Upper lobe of left lung (tissue), 6 donors: Measurements from ENCODE around the gene PDLIM5. TPM values are rescaled to one million over a fixed set of nuclear protein-coding genes. Genes with fewer than 3 reads are reported as not detected.

Experiments
- ATAC-seq, 2 donors: fragments of 200-7000 bp; cut with Tn5 transposase; one replicate each; pipeline ENCODE4 v1.9.1; 2022; ENCODE audit warnings: mild to moderate bottlenecking in 2 of 2, moderate library complexity in 2 of 2; ENCODE audit not compliant: low FRiP score in 2 of 2
- DNase-seq, 2 donors: peaks; one replicate each; pipeline ENCODE4 v3.0.0-alpha.2; 2019 to 2020
- H3K27ac ChIP-seq, 4 donors: fragments of 200-600 bp; sonication (generic); one replicate each; pipeline ENCODE4 v1.5.1; 2016 to 2019
- H3K27me3 ChIP-seq, 4 donors: fragments of 200-600 bp; sonication (generic); one replicate each; pipeline ENCODE4 v1.5.1; 2017 to 2019
- H3K36me3 ChIP-seq, 4 donors: fragments of 200-600 bp; sonication (generic); one replicate each; pipeline ENCODE4 v1.5.1; 2016 to 2019
- H3K4me1 ChIP-seq, 4 donors: fragments of 200-600 bp; sonication (generic); one replicate each; pipeline ENCODE4 v1.5.1; 2018 to 2019
- H3K4me3 ChIP-seq, 4 donors: fragments of 200-600 bp; sonication (generic); one replicate each; pipeline ENCODE4 v1.5.1; 2017 to 2019; ENCODE audit warnings: mild to moderate bottlenecking in 2 of 4, moderate library complexity in 1 of 4
- H3K9me3 ChIP-seq, 4 donors: fragments of 200-600 bp; sonication (generic); one replicate each; pipeline ENCODE4 v1.5.1; 2018 to 2019
- CTCF ChIP-seq, 6 experiments: fragments of 450-650 bp in 4 of 6; fragments of 200-600 bp in 2 of 6; sonication (generic) in 2 of 6; IDR thresholded peaks; one replicate each; pipeline ENCODE4 v1.5.1; 2016 to 2019; ENCODE audit warnings: antibody characterized with exemption in 6 of 6
- EP300 ChIP-seq, 4 donors: sonication (generic); formaldehyde crosslinking; IDR thresholded peaks; one replicate each; pipeline ENCODE4 v1.5.1; 2017; ENCODE audit warnings: antibody characterized with exemption in 4 of 4, control low read depth in 2 of 4
- POLR2A ChIP-seq, 4 donors: fragments of 450-650 bp; IDR thresholded peaks; one replicate each; pipeline ENCODE4 v1.5.1; 2016 to 2017; ENCODE audit warnings: antibody characterized with exemption in 4 of 4, mild to moderate bottlenecking in 2 of 4
- POLR2AphosphoS5 ChIP-seq, 2 donors: sonication (generic); formaldehyde crosslinking; IDR thresholded peaks; one replicate each; pipeline ENCODE4 v1.5.1; 2017; ENCODE audit warnings: antibody characterized with exemption in 2 of 2
- WGBS, 2 donors: methylation state at CpG; one replicate each; pipeline ENCODE4 v1.1.5; 2017 to 2018; 5-methylcytosine and 5-hydroxymethylcytosine counted together
- total RNA-seq, 6 donors: library from RNA; depleted of rRNA in 4 of 6; stranded (reverse); fragments of >200 nt in 4 of 6; gene quantifications; one replicate each; pipeline versions ENCODE4 v1.1.0 to v1.2.1, GENCODE V29; 2016 to 2021
- donor health status: DM: no; HTN: no; CAD: no; lungs with moderate emphysema.
- donor health status: DM: no; HTN: yes; CAD: no; lungs with severe emphysema.

PDLIM5 gene
- total RNA-seq, 6 donors from 2014 or later: 24.1 to 105 (median 73.0) TPM

GRCh38 chr4:94700298-94700697 is 248.6 kb downstream of the PDLIM5 start:
- Histone ChIP-seq H3K27ac (no peak overlapping the region), H3K36me3 (no peaks in the 10 kb centered on the region), H3K27me3 (no peaks in the 10 kb centered on the region), H3K9me3 (no peaks in the 10 kb centered on the region), H3K4me1 (no peaks in the 10 kb centered on the region), H3K4me3 (no peak overlapping the region)
- TF ChIP-seq POLR2A (IDR thresholded peaks at IDR 0.05) (no peak), POLR2AphosphoS5 (IDR thresholded peaks at IDR 0.05) (no peak), EP300 (IDR thresholded peaks at IDR 0.05) (no peak)
- no peak for DNase-seq
- ATAC-seq: no peak

- no peaks in the 10 kb centered on the region for H3K9me3 ChIP-seq
- H3K27ac ChIP-seq: no peak overlapping the region
- no peaks in the 10 kb centered on the region for H3K36me3 ChIP-seq
- H3K4me1 ChIP-seq: no peaks in the 10 kb centered on the region
- TF ChIP-seq POLR2A (IDR thresholded peaks at IDR 0.05) (no peak), EP300 (IDR thresholded peaks at IDR 0.05) (no peak), POLR2AphosphoS5 (IDR thresholded peaks at IDR 0.05) (no peak), CTCF (IDR thresholded peaks at IDR 0.05) (no peak)
- no peaks in the 10 kb centered on the region for H3K27me3 ChIP-seq
- no peak for ATAC-seq
- 75 to 76% methylated on average over 8 of the region's 8 CpGs for WGBS, 2 donors
- DNase-seq: no peak
- no peak overlapping the region for H3K4me3 ChIP-seq
Measured at GRCh38 chr4:94701631-94702300, 250.0 kb downstream of the PDLIM5 start.

GRCh38 chr4:94711635-94712034 is 259.9 kb downstream of the PDLIM5 start:
- DNase-seq: no peak
- Histone ChIP-seq H3K4me1 (no peaks in the 10 kb centered on the region), H3K27me3 (no peaks in the 10 kb centered on the region), H3K36me3 (no peaks in the 10 kb centered on the region), H3K9me3 (no peaks in the 10 kb centered on the region), H3K27ac (no peak overlapping the region), H3K4me3 (no peak overlapping the region)
- ATAC-seq: no peak
- TF ChIP-seq POLR2A (IDR thresholded peaks at IDR 0.05) (no peak), EP300 (IDR thresholded peaks at IDR 0.05) (no peak), CTCF (IDR thresholded peaks at IDR 0.05) (no peak), POLR2AphosphoS5 (IDR thresholded peaks at IDR 0.05) (no peak)
- 64 to 93% methylated on average over 5 of the region's 5 CpGs for WGBS, 2 donors

GRCh38 chr4:94714365-94715160 is 262.8 kb downstream of the PDLIM5 start:
- Histone ChIP-seq H3K27me3 (no peaks in the 10 kb centered on the region), H3K4me3 (no peak overlapping the region), H3K36me3 (no peaks in the 10 kb centered on the region), H3K27ac (no peak overlapping the region), H3K4me1 (no peaks in the 10 kb centered on the region), H3K9me3 (no peaks in the 10 kb centered on the region)
- no peak for TF ChIP-seq EP300 (IDR thresholded peaks at IDR 0.05)
- TF ChIP-seq CTCF (IDR thresholded peaks at IDR 0.05): no peak
- no peak for TF ChIP-seq POLR2AphosphoS5 (IDR thresholded peaks at IDR 0.05)
- no peak for TF ChIP-seq POLR2A (IDR thresholded peaks at IDR 0.05)
- ATAC-seq: no peak
- 78 to 79% methylated on average over 5 of the region's 5 CpGs for WGBS, 2 donors
- DNase-seq: no peak

GRCh38 chr4:94715726-94716125 is 264.0 kb downstream of the PDLIM5 start:
- 53 to 64% methylated on average over 6 of the region's 6 CpGs for WGBS, 2 donors
- Histone ChIP-seq H3K36me3 (no peaks in the 10 kb centered on the region), H3K4me3 (no peak overlapping the region), H3K27ac (no peak overlapping the region), H3K4me1 (no peaks in the 10 kb centered on the region), H3K27me3 (no peaks in the 10 kb centered on the region), H3K9me3 (no peaks in the 10 kb centered on the region)
- ATAC-seq: no peak
- no peak for DNase-seq
- TF ChIP-seq EP300 (IDR thresholded peaks at IDR 0.05): no peak
- no peak for TF ChIP-seq POLR2AphosphoS5 (IDR thresholded peaks at IDR 0.05)
- TF ChIP-seq CTCF (IDR thresholded peaks at IDR 0.05): no peak
- no peak for TF ChIP-seq POLR2A (IDR thresholded peaks at IDR 0.05)

Other genes with a start within 250 kb of the PDLIM5 start
- 10 to 100 TPM; 12.1 to 25.0 (median 17.4) TPM for gene SMARCAD1, start 244.1 kb upstream of the PDLIM5 start, total RNA-seq
- 10 to 100 TPM in 2 of 6 donors, 1 to 10 TPM in 3, under 1 TPM in 1; 0.59 to 17.8 (median 5.2) TPM for gene HPGDS, start 109.1 kb upstream of the PDLIM5 start, total RNA-seq